ENCODE measurements around the gene GPD1.

GPD1 gene

GRCh38 chr12:50106907-50107306 is 3.1 kb downstream of the GPD1 start:
- no peak for TF ChIP-seq CTCF (IDR thresholded peaks at IDR 0.05; ENCODE audit: borderline replicate concordance, insufficient read depth, low read depth, low read length)
- no peak overlapping the region for H3K4me3 ChIP-seq (ENCODE audit: low read depth, low read length)

DNA sequence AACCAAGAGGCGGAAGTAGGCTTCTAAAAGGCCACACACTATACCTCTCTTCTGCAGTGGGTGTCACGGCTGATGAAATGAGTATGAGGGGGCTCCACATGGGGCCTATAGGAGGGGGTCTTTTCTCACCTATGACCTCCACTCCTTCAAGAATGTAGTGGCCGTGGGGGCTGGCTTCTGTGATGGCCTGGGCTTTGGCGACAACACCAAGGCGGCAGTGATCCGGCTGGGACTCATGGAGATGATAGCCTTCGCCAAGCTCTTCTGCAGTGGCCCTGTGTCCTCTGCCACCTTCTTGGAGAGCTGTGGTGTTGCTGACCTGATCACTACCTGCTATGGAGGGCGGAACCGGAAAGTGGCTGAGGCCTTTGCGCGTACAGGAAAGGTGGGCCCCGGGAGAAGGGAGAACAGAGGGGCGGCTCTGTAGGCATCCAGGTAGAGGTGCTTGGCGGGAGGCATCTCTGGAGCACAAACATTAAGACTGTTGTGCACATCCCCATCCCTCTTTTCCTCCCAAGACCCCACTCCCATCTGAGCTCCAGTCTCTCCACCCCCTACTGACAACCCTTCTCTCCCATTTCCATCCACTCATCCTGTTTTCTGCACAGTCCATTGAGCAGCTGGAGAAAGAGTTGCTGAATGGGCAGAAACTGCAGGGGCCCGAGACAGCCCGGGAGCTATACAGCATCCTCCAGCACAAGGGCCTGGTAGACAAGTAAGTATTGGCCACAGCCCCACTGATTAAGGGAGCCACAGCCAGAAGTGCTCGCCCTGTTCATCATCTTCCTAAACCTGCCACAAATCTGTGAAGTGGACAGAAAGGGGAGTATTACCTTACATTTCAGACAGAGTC is 3.8 kb downstream of the GPD1 start:
- no peak overlapping the region for H3K4me3 ChIP-seq (ENCODE audit: low read depth, low read length)
- TF ChIP-seq CTCF (IDR thresholded peaks at IDR 0.05; ENCODE audit: borderline replicate concordance, insufficient read depth, low read depth, low read length): no peak

- no peak overlapping the region for H3K4me3 ChIP-seq (ENCODE audit: low read depth, low read length)
- TF ChIP-seq CTCF (IDR thresholded peaks at IDR 0.05; ENCODE audit: borderline replicate concordance, insufficient read depth, low read depth, low read length): no peak
Observed at GRCh38 chr12:50109319-50109718, 5.5 kb downstream of the GPD1 start.

- peak overlapping the region; percentile 58 for H3K4me3 ChIP-seq (ENCODE audit: low read depth, low read length)
- TF ChIP-seq CTCF (IDR thresholded peaks at IDR 0.05; ENCODE audit: borderline replicate concordance, insufficient read depth, low read depth, low read length): no peak
Observed at GRCh38 chr12:50110127-50110761, 6.4 kb downstream of the GPD1 start.

DNA sequence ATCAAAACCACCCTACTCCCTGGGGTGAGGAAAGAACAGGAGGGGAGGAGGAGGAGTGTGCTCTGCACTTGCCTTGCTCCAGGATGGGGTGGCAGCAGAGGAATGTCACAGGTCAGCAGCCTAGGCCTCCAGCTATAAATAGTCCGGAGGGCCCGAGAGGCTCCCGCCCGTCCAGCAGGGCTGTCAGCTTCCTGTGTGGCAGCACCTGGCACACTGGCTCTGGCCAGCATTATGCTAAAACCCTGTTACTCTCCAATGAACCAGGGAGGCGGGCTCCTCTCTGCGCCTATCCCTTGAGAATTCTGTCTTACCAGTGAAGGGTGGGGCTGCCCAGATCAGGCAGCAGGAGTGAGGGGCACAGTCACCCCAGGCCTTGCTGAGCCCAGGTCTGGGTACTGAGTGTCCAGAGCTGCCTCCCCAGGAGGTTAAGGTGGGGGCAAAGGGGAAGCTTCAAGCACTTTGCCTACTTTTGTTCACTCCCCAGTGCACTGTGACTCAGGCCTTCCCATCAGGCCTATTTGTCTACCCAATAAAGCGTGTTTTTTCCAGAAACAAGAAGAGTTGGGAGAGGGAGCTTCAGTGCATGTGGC is 7.0 kb downstream of the GPD1 start:
- no peak for TF ChIP-seq CTCF (IDR thresholded peaks at IDR 0.05; ENCODE audit: borderline replicate concordance, insufficient read depth, low read depth, low read length)
- H3K4me3 ChIP-seq (ENCODE audit: low read depth, low read length): peak overlapping the region; percentile 58

DNA sequence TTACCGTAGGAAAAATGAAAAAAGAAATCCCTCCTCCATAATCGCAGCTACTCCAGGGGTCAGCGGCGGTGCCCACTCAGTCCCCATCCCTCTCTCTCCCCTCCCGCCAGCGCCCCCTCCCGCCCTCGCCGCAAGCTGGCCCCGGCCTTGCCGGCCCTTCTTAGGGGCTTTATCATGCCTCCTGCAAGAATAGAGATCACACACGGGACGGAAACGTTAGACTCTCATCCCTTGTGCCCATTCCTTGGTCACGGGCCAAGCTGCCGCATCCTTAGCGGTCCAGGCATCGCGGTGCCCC is 7.5 kb downstream of the GPD1 start:
- peak overlapping the region; percentile 58 for H3K4me3 ChIP-seq (ENCODE audit: low read depth, low read length)
- no peak for TF ChIP-seq CTCF (IDR thresholded peaks at IDR 0.05; ENCODE audit: borderline replicate concordance, insufficient read depth, low read depth, low read length)
